ENCODE data around the gene TMEM50B. TPM values are rescaled to one million over a fixed set of nuclear protein-coding genes. Genes with fewer than 3 reads are reported as not detected.

The TMEM50B gene
- total RNA-seq, 1 donor from 2014 or later: 44.0 TPM

DNA sequence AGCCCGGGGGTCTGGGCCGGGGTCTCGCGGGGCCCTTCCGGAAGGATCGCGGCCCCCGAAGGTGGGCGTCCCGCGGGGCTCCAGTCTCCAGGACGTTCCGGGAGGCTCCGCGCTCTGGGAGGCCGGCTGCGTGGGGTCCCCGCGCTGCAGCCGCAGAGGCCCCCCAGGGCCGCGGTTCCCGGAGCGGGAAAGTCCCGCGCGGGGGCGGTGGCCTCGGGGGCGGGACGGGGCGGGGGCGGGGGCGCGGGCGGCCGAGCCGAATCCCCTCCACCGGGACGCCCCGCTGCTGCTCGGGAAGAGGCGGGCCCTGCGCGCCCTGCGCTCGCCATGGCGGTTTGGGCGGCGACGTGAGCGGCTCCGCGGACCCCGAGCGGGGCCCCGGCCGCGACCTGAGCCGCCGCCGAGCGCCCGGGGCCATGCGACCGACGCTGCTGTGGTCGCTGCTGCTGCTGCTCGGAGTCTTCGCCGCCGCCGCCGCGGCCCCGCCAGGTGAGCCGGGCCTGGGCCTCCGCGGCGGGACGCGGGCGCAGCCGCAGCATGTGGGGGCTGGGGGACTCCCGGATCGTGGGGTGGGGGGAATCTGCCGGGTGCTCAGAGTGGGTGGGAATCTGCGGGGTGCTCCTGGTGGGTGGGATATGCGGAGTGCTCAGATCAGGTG is 76.5 kb downstream of the TMEM50B start, which contains the start of gene IFNGR2:
Gene IFNGR2, plus strand, starts transcription at position 286 of the 658 bp plus-strand sequence. Its CDS starts 131 bp downstream, at position 417.
- no peaks in the 10 kb centered on the region for H3K9me3 Mint-ChIP-seq (ENCODE audit: unreplicated experiment)
- H3K27ac Mint-ChIP-seq (ENCODE audit: unreplicated experiment): peak within 1 kb of the TSS; percentile 96

DNA sequence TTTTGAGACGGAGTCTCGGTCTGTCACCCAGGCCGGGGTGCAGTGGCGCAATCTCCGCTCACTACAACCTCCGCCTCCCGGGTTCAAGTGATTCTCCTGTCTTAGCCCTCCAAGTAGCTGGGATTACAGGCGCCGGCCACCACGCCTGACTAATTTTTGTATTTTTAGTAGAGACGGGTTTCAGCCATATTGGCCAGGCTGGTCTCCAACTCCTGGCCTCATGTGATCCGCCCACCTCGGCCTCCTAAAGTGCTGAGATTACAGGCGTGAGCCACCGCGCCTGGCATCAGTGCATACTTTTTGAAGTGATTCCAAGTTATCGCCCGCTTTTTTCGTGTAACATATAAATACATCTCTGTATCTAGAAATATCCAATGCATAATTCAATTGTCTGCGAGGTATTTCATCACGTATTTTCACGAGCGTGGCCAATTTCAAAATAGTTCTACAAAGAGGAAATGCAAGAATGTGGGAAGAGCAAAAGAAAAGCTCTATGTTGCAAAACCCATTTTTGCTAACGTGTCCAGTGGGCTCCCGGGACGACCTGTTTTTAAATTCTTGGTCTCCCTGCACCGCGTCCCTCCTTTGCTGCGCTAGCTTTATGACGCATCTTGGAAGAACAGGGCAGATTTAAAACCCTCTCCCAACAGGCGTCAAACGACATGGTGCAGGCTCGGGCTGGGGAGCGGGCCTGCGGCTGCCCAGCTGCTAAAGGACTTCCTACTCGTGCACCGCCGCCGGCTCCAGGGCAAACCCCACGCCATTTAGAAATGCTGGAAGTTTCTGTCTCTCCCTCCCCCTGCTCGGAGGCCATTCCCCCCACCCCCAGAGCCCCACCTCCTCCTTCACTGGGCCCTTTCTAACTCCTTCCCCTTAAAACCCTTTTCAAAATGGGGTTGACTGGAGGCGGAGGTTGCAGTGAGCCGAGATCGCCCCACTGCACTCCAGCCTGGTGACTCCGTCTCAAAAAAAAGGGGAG is 77.5 kb downstream of the TMEM50B start:
- H3K9me3 Mint-ChIP-seq (ENCODE audit: unreplicated experiment): no peaks in the 10 kb centered on the region
- H3K4me1 Mint-ChIP-seq (ENCODE audit: unreplicated experiment): peaks cover 60% of the 10 kb centered on the region
- TF ChIP-seq, protein P1, sequence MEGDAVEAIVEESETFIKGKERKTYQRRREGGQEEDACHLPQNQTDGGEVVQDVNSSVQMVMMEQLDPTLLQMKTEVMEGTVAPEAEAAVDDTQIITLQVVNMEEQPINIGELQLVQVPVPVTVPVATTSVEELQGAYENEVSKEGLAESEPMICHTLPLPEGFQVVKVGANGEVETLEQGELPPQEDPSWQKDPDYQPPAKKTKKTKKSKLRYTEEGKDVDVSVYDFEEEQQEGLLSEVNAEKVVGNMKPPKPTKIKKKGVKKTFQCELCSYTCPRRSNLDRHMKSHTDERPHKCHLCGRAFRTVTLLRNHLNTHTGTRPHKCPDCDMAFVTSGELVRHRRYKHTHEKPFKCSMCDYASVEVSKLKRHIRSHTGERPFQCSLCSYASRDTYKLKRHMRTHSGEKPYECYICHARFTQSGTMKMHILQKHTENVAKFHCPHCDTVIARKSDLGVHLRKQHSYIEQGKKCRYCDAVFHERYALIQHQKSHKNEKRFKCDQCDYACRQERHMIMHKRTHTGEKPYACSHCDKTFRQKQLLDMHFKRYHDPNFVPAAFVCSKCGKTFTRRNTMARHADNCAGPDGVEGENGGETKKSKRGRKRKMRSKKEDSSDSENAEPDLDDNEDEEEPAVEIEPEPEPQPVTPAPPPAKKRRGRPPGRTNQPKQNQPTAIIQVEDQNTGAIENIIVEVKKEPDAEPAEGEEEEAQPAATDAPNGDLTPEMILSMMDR (IDR thresholded peaks at IDR 0.05): no peak
- no peak for DNase-seq (ENCODE audit: extremely low spot score, unreplicated experiment)
- H3K27ac Mint-ChIP-seq (ENCODE audit: unreplicated experiment): peak overlapping the region; percentile 45
- H3K36me3 Mint-ChIP-seq (ENCODE audit: unreplicated experiment): peaks cover 2% of the 10 kb centered on the region
- H3K27me3 Mint-ChIP-seq (ENCODE audit: unreplicated experiment): no peaks in the 10 kb centered on the region
- peak overlapping the region; percentile 72 for H3K4me3 Mint-ChIP-seq (ENCODE audit: unreplicated experiment)

More for the DNA sequence above, 76.5 kb downstream of the TMEM50B start, which contains the start of gene IFNGR2:
- TF ChIP-seq, protein P1 (IDR thresholded peaks at IDR 0.05): no peak
- peaks cover 2% of the 10 kb centered on the region for H3K36me3 Mint-ChIP-seq (ENCODE audit: unreplicated experiment)
- H3K4me3 Mint-ChIP-seq (ENCODE audit: unreplicated experiment): peak within 1 kb of the TSS; percentile 86
- DNase-seq (ENCODE audit: extremely low spot score, unreplicated experiment): no peak
- peaks cover 52% of the 10 kb centered on the region for H3K4me1 Mint-ChIP-seq (ENCODE audit: unreplicated experiment)
- no peaks in the 10 kb centered on the region for H3K27me3 Mint-ChIP-seq (ENCODE audit: unreplicated experiment)

DNA sequence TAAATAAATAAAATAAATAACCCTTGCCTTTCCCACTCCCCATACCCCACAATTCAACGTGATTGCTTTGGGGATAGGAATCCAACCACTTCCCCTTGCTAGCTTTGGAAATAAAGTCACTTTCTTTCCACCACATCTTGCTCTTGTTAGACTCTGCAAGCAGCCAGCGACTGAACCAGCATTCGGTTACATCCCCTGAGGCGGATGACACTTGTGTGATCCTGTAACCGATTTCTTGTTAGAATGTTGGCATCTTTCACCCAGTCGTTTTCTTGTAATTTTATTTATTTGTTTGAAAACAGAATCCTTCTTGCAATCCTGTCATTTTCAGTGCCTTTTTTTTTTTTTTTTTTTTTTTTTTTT is 78.2 kb downstream of the TMEM50B start:
- no peak for DNase-seq (ENCODE audit: extremely low spot score, unreplicated experiment)

More for the DNA sequence above, 78.2 kb downstream of the TMEM50B start:
- Mint-ChIP-seq H3K27me3 (ENCODE audit: unreplicated experiment) (no peaks in the 10 kb centered on the region), H3K27ac (ENCODE audit: unreplicated experiment) (peak overlapping the region; percentile 45), H3K9me3 (ENCODE audit: unreplicated experiment) (no peaks in the 10 kb centered on the region), H3K4me1 (ENCODE audit: unreplicated experiment) (peaks cover 67% of the 10 kb centered on the region), H3K36me3 (ENCODE audit: unreplicated experiment) (peaks cover 2% of the 10 kb centered on the region), H3K4me3 (ENCODE audit: unreplicated experiment) (peak overlapping the region; percentile 22)
- TF ChIP-seq, protein P1 (IDR thresholded peaks at IDR 0.05): no peak

Other genes starting within 250 kb of the TMEM50B start
- gene IL10RB, start 213.6 kb downstream of the TMEM50B start, total RNA-seq: 21.1 and 21.7 TPM in 2 replicates
- 42.7 and 42.8 TPM in 2 replicates for gene IFNAR1, start 155.0 kb downstream of the TMEM50B start, total RNA-seq
- gene IFNGR2, start 76.6 kb downstream of the TMEM50B start, total RNA-seq: 55.4 and 55.6 TPM in 2 replicates
- gene DNAJC28, start 11.7 kb upstream of the TMEM50B start, total RNA-seq: 2.1 and 2.7 TPM in 2 replicates
- 66.8 and 79.1 TPM in 2 replicates for gene GART, start 62.1 kb upstream of the TMEM50B start, total RNA-seq
- gene SON, start 63.1 kb upstream of the TMEM50B start, total RNA-seq: 249 and 271 TPM in 2 replicates
- gene DONSON, start 108.7 kb upstream of the TMEM50B start, total RNA-seq: 18.6 and 19.0 TPM in 2 replicates
- gene CRYZL1, start 161.8 kb upstream of the TMEM50B start, total RNA-seq: 43.6 and 48.2 TPM in 2 replicates
- gene ITSN1, start 162.5 kb upstream of the TMEM50B start, total RNA-seq: 44.0 and 49.9 TPM in 2 replicates

All from osteocyte (in vitro differentiated cells).